ENCODE results near the gene GDPD3.

GDPD3 gene

GRCh38 chr16:30079480-30079879, 33.9 kb downstream of the GDPD3 start:
- no peak overlapping the region for H3K4me3 ChIP-seq (ENCODE audit: low read length)
- no peak overlapping the region for H3K9ac ChIP-seq (ENCODE audit: low read length)
- H3K4me1 ChIP-seq (ENCODE audit: control insufficient read depth, insufficient read depth, low read length): peaks cover 33% of the 10 kb centered on the region
- no peaks in the 10 kb centered on the region for H3K9me3 ChIP-seq (ENCODE audit: control insufficient read depth, low read length)
- peaks cover 40% of the 10 kb centered on the region for H3K36me3 ChIP-seq (ENCODE audit: control insufficient read depth, insufficient read depth, low read length)
- H3K27me3 ChIP-seq (ENCODE audit: control insufficient read depth, insufficient read depth, low read length): no peaks in the 10 kb centered on the region

GRCh38 chr16:30078744-30079143, 34.6 kb downstream of the GDPD3 start:
- Histone ChIP-seq H3K9me3 (ENCODE audit: control insufficient read depth, low read length) (no peaks in the 10 kb centered on the region), H3K9ac (ENCODE audit: low read length) (no peak overlapping the region), H3K27me3 (ENCODE audit: control insufficient read depth, insufficient read depth, low read length) (no peaks in the 10 kb centered on the region), H3K4me3 (ENCODE audit: low read length) (no peak overlapping the region), H3K4me1 (ENCODE audit: control insufficient read depth, insufficient read depth, low read length) (peaks cover 33% of the 10 kb centered on the region), H3K36me3 (ENCODE audit: control insufficient read depth, insufficient read depth, low read length) (peaks cover 33% of the 10 kb centered on the region)

- Histone ChIP-seq H3K9ac (ENCODE audit: low read length) (peak overlapping the region; percentile 89), H3K36me3 (ENCODE audit: control insufficient read depth, insufficient read depth, low read length) (peaks cover 25% of the 10 kb centered on the region), H3K9me3 (ENCODE audit: control insufficient read depth, low read length) (no peaks in the 10 kb centered on the region), H3K4me3 (ENCODE audit: low read length) (no peak overlapping the region), H3K27me3 (ENCODE audit: control insufficient read depth, insufficient read depth, low read length) (no peaks in the 10 kb centered on the region), H3K4me1 (ENCODE audit: control insufficient read depth, insufficient read depth, low read length) (peaks cover 33% of the 10 kb centered on the region)
Measured at GRCh38 chr16:30077656-30078055, 35.7 kb downstream of the GDPD3 start.

- Histone ChIP-seq H3K4me1 (ENCODE audit: control insufficient read depth, insufficient read depth, low read length) (peaks cover 33% of the 10 kb centered on the region), H3K27me3 (ENCODE audit: control insufficient read depth, insufficient read depth, low read length) (no peaks in the 10 kb centered on the region), H3K9me3 (ENCODE audit: control insufficient read depth, low read length) (no peaks in the 10 kb centered on the region), H3K9ac (ENCODE audit: low read length) (peak overlapping the region; percentile 89), H3K4me3 (ENCODE audit: low read length) (peak overlapping the region; percentile 62), H3K36me3 (ENCODE audit: control insufficient read depth, insufficient read depth, low read length) (peaks cover 17% of the 10 kb centered on the region)
Measured at GRCh38 chr16:30076276-30076791, 37.0 kb downstream of the GDPD3 start.

- Histone ChIP-seq H3K9ac (ENCODE audit: low read length) (peak within 1 kb of the TSS; percentile 89), H3K4me1 (ENCODE audit: control insufficient read depth, insufficient read depth, low read length) (peaks cover 28% of the 10 kb centered on the region), H3K9me3 (ENCODE audit: control insufficient read depth, low read length) (no peaks in the 10 kb centered on the region), H3K36me3 (ENCODE audit: control insufficient read depth, insufficient read depth, low read length) (peaks cover 17% of the 10 kb centered on the region), H3K4me3 (ENCODE audit: low read length) (peak within 1 kb of the TSS; percentile 74), H3K27me3 (ENCODE audit: control insufficient read depth, insufficient read depth, low read length) (no peaks in the 10 kb centered on the region)
Measured at GRCh38 chr16:30075503-30076275, 37.6 kb downstream of the GDPD3 start, which contains the start of gene PPP4C. TSS of gene PPP4C (plus strand) at chr16:30075994. CDS start at chr16:30076378, 384 bp downstream.

- Histone ChIP-seq H3K27me3 (ENCODE audit: control insufficient read depth, insufficient read depth, low read length) (no peaks in the 10 kb centered on the region), H3K36me3 (ENCODE audit: control insufficient read depth, insufficient read depth, low read length) (peaks cover 35% of the 10 kb centered on the region), H3K9ac (ENCODE audit: low read length) (no peak overlapping the region), H3K9me3 (ENCODE audit: control insufficient read depth, low read length) (no peaks in the 10 kb centered on the region), H3K4me3 (ENCODE audit: low read length) (no peak overlapping the region), H3K4me1 (ENCODE audit: control insufficient read depth, insufficient read depth, low read length) (peaks cover 34% of the 10 kb centered on the region)
Measured at GRCh38 chr16:30070490-30070889, 42.8 kb downstream of the GDPD3 start.

- H3K9ac ChIP-seq (ENCODE audit: low read length): no peak overlapping the region
- H3K36me3 ChIP-seq (ENCODE audit: control insufficient read depth, insufficient read depth, low read length): peaks cover 35% of the 10 kb centered on the region
- no peaks in the 10 kb centered on the region for H3K27me3 ChIP-seq (ENCODE audit: control insufficient read depth, insufficient read depth, low read length)
- no peaks in the 10 kb centered on the region for H3K9me3 ChIP-seq (ENCODE audit: control insufficient read depth, low read length)
- H3K4me1 ChIP-seq (ENCODE audit: control insufficient read depth, insufficient read depth, low read length): peaks cover 28% of the 10 kb centered on the region
- no peak overlapping the region for H3K4me3 ChIP-seq (ENCODE audit: low read length)
Measured at GRCh38 chr16:30069611-30070462, 43.5 kb downstream of the GDPD3 start.

- no peaks in the 10 kb centered on the region for H3K27me3 ChIP-seq (ENCODE audit: control insufficient read depth, insufficient read depth, low read length)
- peaks cover 36% of the 10 kb centered on the region for H3K4me1 ChIP-seq (ENCODE audit: control insufficient read depth, insufficient read depth, low read length)
- no peak overlapping the region for H3K9ac ChIP-seq (ENCODE audit: low read length)
- H3K9me3 ChIP-seq (ENCODE audit: control insufficient read depth, low read length): no peaks in the 10 kb centered on the region
- H3K36me3 ChIP-seq (ENCODE audit: control insufficient read depth, insufficient read depth, low read length): peaks cover 35% of the 10 kb centered on the region
- H3K4me3 ChIP-seq (ENCODE audit: low read length): no peak overlapping the region
Measured at GRCh38 chr16:30068750-30069610, 44.4 kb downstream of the GDPD3 start.

GRCh38 chr16:30068333-30068732, 45.0 kb downstream of the GDPD3 start:
- Histone ChIP-seq H3K27me3 (ENCODE audit: control insufficient read depth, insufficient read depth, low read length) (no peaks in the 10 kb centered on the region), H3K36me3 (ENCODE audit: control insufficient read depth, insufficient read depth, low read length) (peaks cover 35% of the 10 kb centered on the region), H3K4me3 (ENCODE audit: low read length) (no peak overlapping the region), H3K9ac (ENCODE audit: low read length) (no peak overlapping the region), H3K4me1 (ENCODE audit: control insufficient read depth, insufficient read depth, low read length) (peaks cover 43% of the 10 kb centered on the region), H3K9me3 (ENCODE audit: control insufficient read depth, low read length) (no peaks in the 10 kb centered on the region)

GRCh38 chr16:30067584-30067916, 45.8 kb downstream of the GDPD3 start:
- Histone ChIP-seq H3K27me3 (ENCODE audit: control insufficient read depth, insufficient read depth, low read length) (no peaks in the 10 kb centered on the region), H3K9ac (ENCODE audit: low read length) (peak overlapping the region; percentile 96), H3K9me3 (ENCODE audit: control insufficient read depth, low read length) (no peaks in the 10 kb centered on the region), H3K36me3 (ENCODE audit: control insufficient read depth, insufficient read depth, low read length) (peaks cover 35% of the 10 kb centered on the region), H3K4me3 (ENCODE audit: low read length) (peak overlapping the region; percentile 98), H3K4me1 (ENCODE audit: control insufficient read depth, insufficient read depth, low read length) (peaks cover 46% of the 10 kb centered on the region)

- peaks cover 35% of the 10 kb centered on the region for H3K36me3 ChIP-seq (ENCODE audit: control insufficient read depth, insufficient read depth, low read length)
- H3K9ac ChIP-seq (ENCODE audit: low read length): peak overlapping the region; percentile 96
- peak overlapping the region; percentile 98 for H3K4me3 ChIP-seq (ENCODE audit: low read length)
- peaks cover 46% of the 10 kb centered on the region for H3K4me1 ChIP-seq (ENCODE audit: control insufficient read depth, insufficient read depth, low read length)
- no peaks in the 10 kb centered on the region for H3K27me3 ChIP-seq (ENCODE audit: control insufficient read depth, insufficient read depth, low read length)
- no peaks in the 10 kb centered on the region for H3K9me3 ChIP-seq (ENCODE audit: control insufficient read depth, low read length)
Measured at GRCh38 chr16:30066761-30067583, 46.4 kb downstream of the GDPD3 start.
